A673 (cell line): Measurements from ENCODE around the gene TREML4. TPM values are rescaled to one million over a fixed set of nuclear protein-coding genes. Genes with fewer than 3 reads are reported as not detected.

Experiments used
- BruUV-seq: library from RNA; stranded (reverse); fragments of 400-500 nt; replicated peaks from 2 replicates; lab custom pipeline; 2021; lab: Mats Ljungman, UMichigan
- CTCF ChIA-PET: fragments of 300-600 bp; sonication (Branson Sonifier 250); formaldehyde crosslinking; loops from one replicate; lab custom pipeline; 2022; ENCODE audit warnings: antibody characterized with exemption; lab: Charles Lee
- POLR2A ChIA-PET: fragments of 300-600 bp; sonication (Branson Sonifier 250); formaldehyde crosslinking; loops from one replicate; lab custom pipeline; 2022; ENCODE audit warnings: antibody characterized with exemption; ENCODE audit not compliant: low non-redundant PET; lab: Charles Lee
- DNase-seq: peaks from one replicate; pipeline ENCODE4 v3.0.0-alpha.2; 2015; ENCODE audit warnings: low spot score
- H3K27ac ChIP-seq: fragments of 200-600 bp; sonication (generic); 2 replicates; pipeline ENCODE4 v1.5.1; 2016; ENCODE audit warnings: mixed run types, low read depth, mild to moderate bottlenecking, mixed read lengths, antibody characterized with exemption, low read length; ENCODE audit not compliant: poor library complexity, severe bottlenecking
- H3K27me3 ChIP-seq: fragments of 200-600 bp; sonication (generic); replicated peaks from 2 replicates; pipeline ENCODE4 v1.6.1; 2017; ENCODE audit warnings: mixed run types, low read depth, mild to moderate bottlenecking, mixed read lengths, antibody characterized with exemption, low read length; ENCODE audit not compliant: insufficient read depth, poor library complexity
- H3K36me3 ChIP-seq: fragments of 200-600 bp; sonication (generic); 2 replicates; pipeline ENCODE4 v1.6.1; 2016; ENCODE audit warnings: mixed run types, mild to moderate bottlenecking, mixed read lengths, antibody characterized with exemption, low read length; ENCODE audit not compliant: insufficient read depth, poor library complexity, severe bottlenecking
- H3K4me1 ChIP-seq: fragments of 200-600 bp; sonication (generic); 2 replicates; pipeline ENCODE4 v1.6.1; 2017; ENCODE audit warnings: mixed run types, mild to moderate bottlenecking, mixed read lengths, antibody characterized with exemption, low read length; ENCODE audit not compliant: insufficient read depth, poor library complexity, severe bottlenecking
- H3K4me3 ChIP-seq: fragments of 200-600 bp; sonication (generic); 2 replicates; pipeline ENCODE4 v1.5.1; 2016; ENCODE audit warnings: low read depth, mixed run types, mild to moderate bottlenecking, mixed read lengths, low read length; ENCODE audit not compliant: poor library complexity, severe bottlenecking
- H3K9me3 ChIP-seq: fragments of 200-600 bp; sonication (generic); 2 replicates; pipeline ENCODE4 v1.6.1; 2016; ENCODE audit warnings: mixed run types, low read depth, mild to moderate bottlenecking, mixed read lengths, antibody characterized with exemption, low read length; ENCODE audit not compliant: poor library complexity, severe bottlenecking
- EZH2 ChIP-seq: fragments of 200-600 bp; sonication (generic); IDR thresholded peaks from 2 replicates; pipeline ENCODE4 v1.6.1; 2017; ENCODE audit warnings: borderline replicate concordance, low read depth, mild to moderate bottlenecking, mixed read lengths, antibody characterized with exemption, low read length; ENCODE audit not compliant: poor library complexity, severe bottlenecking
- intact Hi-C: fragments of 100-400 bp; cut with micrococcal nuclease; formaldehyde crosslinking; loops from one replicate; pipeline ENCODE4 v1.10.0; 2022; ENCODE audit not compliant: unreplicated experiment
- total RNA-seq: library from RNA; stranded (reverse); gene quantifications from 2 replicates; pipeline ENCODE4 v1.2.3, GENCODE V29; 2021
- TF ChIP-seq, protein P1 (sequence below): fragments of 300-800, 200-600 bp; sonication (generic); conservative IDR thresholded peaks from 2 replicates; pipeline ENCODE4 v1.5.1; 2017; ENCODE audit warnings: low read depth, mild to moderate bottlenecking, antibody characterized with exemption, low read length, moderate library complexity, mixed read lengths

TREML4 gene
- total RNA-seq, 1 experiment from 2014 or later = not detected

DNA sequence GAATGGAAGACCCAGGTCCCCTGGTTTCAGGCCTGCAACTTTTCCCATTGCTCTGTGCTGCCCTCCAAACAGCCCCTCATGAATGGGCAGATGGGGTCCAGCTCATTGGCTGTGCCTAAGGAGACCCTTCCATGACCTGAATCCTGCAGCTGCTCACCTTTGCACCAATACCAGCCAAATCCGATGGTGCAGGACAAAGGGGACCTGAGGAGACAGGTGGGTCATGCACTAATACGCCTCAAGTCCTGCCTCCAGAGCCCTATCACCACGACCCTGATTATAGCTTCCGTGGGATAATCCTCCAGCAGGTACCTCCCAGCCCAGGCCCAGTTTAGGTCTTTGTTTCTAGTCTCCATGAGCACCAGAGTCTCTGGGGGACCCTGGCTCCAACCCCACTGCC is 41.6 kb downstream of the TREML4 start:
- intact Hi-C loops = no loop called here
- ChIA-PET CTCF (interaction anchor here (1.0 kb wide), 1 partner anchor 9 kb away, joined by 3 read pairs; no protein-coding TSS in a partner anchor), POLR2A (no interaction called here)
- TF ChIP-seq, protein P1, sequence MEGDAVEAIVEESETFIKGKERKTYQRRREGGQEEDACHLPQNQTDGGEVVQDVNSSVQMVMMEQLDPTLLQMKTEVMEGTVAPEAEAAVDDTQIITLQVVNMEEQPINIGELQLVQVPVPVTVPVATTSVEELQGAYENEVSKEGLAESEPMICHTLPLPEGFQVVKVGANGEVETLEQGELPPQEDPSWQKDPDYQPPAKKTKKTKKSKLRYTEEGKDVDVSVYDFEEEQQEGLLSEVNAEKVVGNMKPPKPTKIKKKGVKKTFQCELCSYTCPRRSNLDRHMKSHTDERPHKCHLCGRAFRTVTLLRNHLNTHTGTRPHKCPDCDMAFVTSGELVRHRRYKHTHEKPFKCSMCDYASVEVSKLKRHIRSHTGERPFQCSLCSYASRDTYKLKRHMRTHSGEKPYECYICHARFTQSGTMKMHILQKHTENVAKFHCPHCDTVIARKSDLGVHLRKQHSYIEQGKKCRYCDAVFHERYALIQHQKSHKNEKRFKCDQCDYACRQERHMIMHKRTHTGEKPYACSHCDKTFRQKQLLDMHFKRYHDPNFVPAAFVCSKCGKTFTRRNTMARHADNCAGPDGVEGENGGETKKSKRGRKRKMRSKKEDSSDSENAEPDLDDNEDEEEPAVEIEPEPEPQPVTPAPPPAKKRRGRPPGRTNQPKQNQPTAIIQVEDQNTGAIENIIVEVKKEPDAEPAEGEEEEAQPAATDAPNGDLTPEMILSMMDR = no peak
- TF ChIP-seq EZH2 = no peak
- BruUV-seq = no TSS peak
- no peaks in the 10 kb centered on the region for H3K9me3 ChIP-seq
- H3K27me3 ChIP-seq = no peaks in the 10 kb centered on the region
- no peaks in the 10 kb centered on the region for H3K36me3 ChIP-seq
- no peak overlapping the region for H3K27ac ChIP-seq
- peaks cover 25% of the 10 kb centered on the region for H3K4me1 ChIP-seq
- no peak overlapping the region for H3K4me3 ChIP-seq
- no peak for DNase-seq

DNA sequence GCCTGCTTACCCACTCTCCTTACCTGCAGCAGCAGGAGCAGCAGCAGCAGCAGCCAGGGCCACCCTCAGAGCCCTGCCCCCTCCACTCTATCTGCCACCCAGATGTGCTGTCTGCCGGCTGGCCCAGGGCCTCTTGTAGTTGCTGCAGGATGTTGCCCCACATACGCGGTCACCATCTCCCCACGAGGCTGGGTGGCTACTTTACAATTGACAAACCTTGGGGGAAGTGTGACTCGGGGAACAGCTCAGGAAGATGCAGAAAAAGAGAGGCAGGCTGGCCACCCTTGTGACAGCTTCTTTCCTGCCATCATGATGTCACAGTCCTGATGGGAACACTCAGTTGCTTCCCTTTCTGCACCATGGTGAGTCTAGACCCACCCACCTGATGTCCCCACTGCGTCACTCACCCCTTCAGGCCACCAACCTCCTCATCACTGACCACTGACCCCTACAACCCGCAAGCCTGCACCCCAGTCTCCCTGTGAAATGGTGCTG is 43.8 kb downstream of the TREML4 start:
- no TSS peak for BruUV-seq
- no peak overlapping the region for H3K27ac ChIP-seq
- peaks cover 21% of the 10 kb centered on the region for H3K4me1 ChIP-seq
- ChIA-PET POLR2A (no interaction called here), CTCF (no interaction called here)
- H3K36me3 ChIP-seq = no peaks in the 10 kb centered on the region
- DNase-seq = no peak
- H3K27me3 ChIP-seq = no peaks in the 10 kb centered on the region
- no peak overlapping the region for H3K4me3 ChIP-seq
- no peak for TF ChIP-seq EZH2
- TF ChIP-seq, protein P1 = no peak
- no peaks in the 10 kb centered on the region for H3K9me3 ChIP-seq
- intact Hi-C loops = no loop called here

DNA sequence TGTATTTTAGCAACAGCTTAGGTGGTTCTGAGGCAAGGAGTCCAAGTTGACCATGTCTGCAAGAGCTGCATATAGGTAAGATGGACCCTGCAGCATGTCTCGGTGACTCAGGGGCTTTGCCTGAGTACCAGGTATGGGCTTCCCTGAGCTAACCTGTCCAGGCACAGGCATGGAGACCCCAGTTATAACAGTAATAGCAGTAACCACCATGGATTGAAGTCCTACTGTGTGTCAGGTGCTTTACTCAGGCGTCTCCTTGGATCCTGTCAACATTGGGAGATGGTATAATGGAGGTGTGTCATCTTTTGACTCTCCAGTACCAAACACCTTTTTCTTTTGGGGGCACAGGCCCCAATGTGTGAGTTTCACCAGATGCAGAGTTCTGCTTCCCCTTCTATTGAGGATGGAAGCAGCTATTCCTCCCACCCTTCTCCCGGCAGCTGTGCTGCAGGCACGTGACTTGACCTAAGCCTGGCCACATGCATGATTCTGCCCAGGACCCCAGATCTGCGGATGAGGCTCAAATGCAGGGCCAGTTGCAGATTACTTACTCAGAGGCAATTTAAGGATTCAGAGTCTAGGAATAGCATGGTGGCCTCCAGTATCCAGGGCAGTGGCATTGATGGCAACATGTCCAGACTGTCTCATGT is 44.6 kb downstream of the TREML4 start:
- ChIA-PET POLR2A (no interaction called here), CTCF (no interaction called here)
- no peak overlapping the region for H3K4me3 ChIP-seq
- TF ChIP-seq EZH2 = no peak
- no peaks in the 10 kb centered on the region for H3K9me3 ChIP-seq
- H3K36me3 ChIP-seq = no peaks in the 10 kb centered on the region
- no peak overlapping the region for H3K27ac ChIP-seq
- H3K27me3 ChIP-seq = no peaks in the 10 kb centered on the region
- no peak for DNase-seq
- H3K4me1 ChIP-seq = peaks cover 15% of the 10 kb centered on the region
- intact Hi-C loops = no loop called here
- no TSS peak for BruUV-seq
